A673 (cell line): Measurements from ENCODE around the gene VAPB. TPM values are rescaled to one million over a fixed set of nuclear protein-coding genes. Genes with fewer than 3 reads are reported as not detected.

Source experiments
- BruUV-seq: library from RNA; stranded (reverse); fragments of 400-500 nt; replicated peaks from 2 replicates; lab custom pipeline; 2021; lab: Mats Ljungman, UMichigan
- CTCF ChIA-PET: fragments of 300-600 bp; sonication (Branson Sonifier 250); formaldehyde crosslinking; loops from one replicate; lab custom pipeline; 2022; ENCODE audit warnings: antibody characterized with exemption; lab: Charles Lee
- POLR2A ChIA-PET: fragments of 300-600 bp; sonication (Branson Sonifier 250); formaldehyde crosslinking; loops from one replicate; lab custom pipeline; 2022; ENCODE audit warnings: antibody characterized with exemption; ENCODE audit not compliant: low non-redundant PET; lab: Charles Lee
- DNase-seq: peaks from one replicate; pipeline ENCODE4 v3.0.0-alpha.2; 2015; ENCODE audit warnings: low spot score
- H3K27ac ChIP-seq: fragments of 200-600 bp; sonication (generic); 2 replicates; pipeline ENCODE4 v1.5.1; 2016; ENCODE audit warnings: mixed run types, low read depth, mild to moderate bottlenecking, mixed read lengths, antibody characterized with exemption, low read length; ENCODE audit not compliant: poor library complexity, severe bottlenecking
- H3K27me3 ChIP-seq: fragments of 200-600 bp; sonication (generic); replicated peaks from 2 replicates; pipeline ENCODE4 v1.6.1; 2017; ENCODE audit warnings: mixed run types, low read depth, mild to moderate bottlenecking, mixed read lengths, antibody characterized with exemption, low read length; ENCODE audit not compliant: insufficient read depth, poor library complexity
- H3K36me3 ChIP-seq: fragments of 200-600 bp; sonication (generic); 2 replicates; pipeline ENCODE4 v1.6.1; 2016; ENCODE audit warnings: mixed run types, mild to moderate bottlenecking, mixed read lengths, antibody characterized with exemption, low read length; ENCODE audit not compliant: insufficient read depth, poor library complexity, severe bottlenecking
- H3K4me1 ChIP-seq: fragments of 200-600 bp; sonication (generic); 2 replicates; pipeline ENCODE4 v1.6.1; 2017; ENCODE audit warnings: mixed run types, mild to moderate bottlenecking, mixed read lengths, antibody characterized with exemption, low read length; ENCODE audit not compliant: insufficient read depth, poor library complexity, severe bottlenecking
- H3K4me3 ChIP-seq: fragments of 200-600 bp; sonication (generic); 2 replicates; pipeline ENCODE4 v1.5.1; 2016; ENCODE audit warnings: low read depth, mixed run types, mild to moderate bottlenecking, mixed read lengths, low read length; ENCODE audit not compliant: poor library complexity, severe bottlenecking
- H3K9me3 ChIP-seq: fragments of 200-600 bp; sonication (generic); 2 replicates; pipeline ENCODE4 v1.6.1; 2016; ENCODE audit warnings: mixed run types, low read depth, mild to moderate bottlenecking, mixed read lengths, antibody characterized with exemption, low read length; ENCODE audit not compliant: poor library complexity, severe bottlenecking
- EZH2 ChIP-seq: fragments of 200-600 bp; sonication (generic); IDR thresholded peaks from 2 replicates; pipeline ENCODE4 v1.6.1; 2017; ENCODE audit warnings: borderline replicate concordance, low read depth, mild to moderate bottlenecking, mixed read lengths, antibody characterized with exemption, low read length; ENCODE audit not compliant: poor library complexity, severe bottlenecking
- intact Hi-C: fragments of 100-400 bp; cut with micrococcal nuclease; formaldehyde crosslinking; loops from one replicate; pipeline ENCODE4 v1.10.0; 2022; ENCODE audit not compliant: unreplicated experiment
- total RNA-seq: library from RNA; stranded (reverse); gene quantifications from 2 replicates; pipeline ENCODE4 v1.2.3, GENCODE V29; 2021
- TF ChIP-seq, protein P1 (sequence below): fragments of 300-800, 200-600 bp; sonication (generic); conservative IDR thresholded peaks from 2 replicates; pipeline ENCODE4 v1.5.1; 2017; ENCODE audit warnings: low read depth, mild to moderate bottlenecking, antibody characterized with exemption, low read length, moderate library complexity, mixed read lengths

VAPB gene
- total RNA-seq, 1 experiment from 2014 or later: 60.9 TPM

DNA sequence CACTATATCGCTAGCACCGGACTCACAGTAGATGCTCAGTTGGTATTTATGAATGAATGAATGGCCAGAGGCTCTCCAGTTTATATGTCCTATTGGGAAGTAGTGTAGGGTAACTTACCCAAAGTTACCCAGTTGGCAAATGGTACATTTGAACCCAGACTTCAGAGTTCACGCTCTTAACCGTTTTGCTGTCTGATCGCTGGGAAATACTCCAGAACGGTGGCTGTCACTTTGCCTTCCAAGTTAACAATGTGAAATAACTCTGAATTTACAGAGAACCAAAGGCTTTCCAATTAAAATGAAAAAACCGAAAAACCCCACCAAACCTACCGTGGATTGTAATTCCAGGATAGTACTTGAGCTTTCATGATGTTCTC lies 1.6 kb downstream of the VAPB start:
- peaks cover 4% of the 10 kb centered on the region for H3K36me3 ChIP-seq
- BruUV-seq: no TSS peak
- TF ChIP-seq, protein P1, sequence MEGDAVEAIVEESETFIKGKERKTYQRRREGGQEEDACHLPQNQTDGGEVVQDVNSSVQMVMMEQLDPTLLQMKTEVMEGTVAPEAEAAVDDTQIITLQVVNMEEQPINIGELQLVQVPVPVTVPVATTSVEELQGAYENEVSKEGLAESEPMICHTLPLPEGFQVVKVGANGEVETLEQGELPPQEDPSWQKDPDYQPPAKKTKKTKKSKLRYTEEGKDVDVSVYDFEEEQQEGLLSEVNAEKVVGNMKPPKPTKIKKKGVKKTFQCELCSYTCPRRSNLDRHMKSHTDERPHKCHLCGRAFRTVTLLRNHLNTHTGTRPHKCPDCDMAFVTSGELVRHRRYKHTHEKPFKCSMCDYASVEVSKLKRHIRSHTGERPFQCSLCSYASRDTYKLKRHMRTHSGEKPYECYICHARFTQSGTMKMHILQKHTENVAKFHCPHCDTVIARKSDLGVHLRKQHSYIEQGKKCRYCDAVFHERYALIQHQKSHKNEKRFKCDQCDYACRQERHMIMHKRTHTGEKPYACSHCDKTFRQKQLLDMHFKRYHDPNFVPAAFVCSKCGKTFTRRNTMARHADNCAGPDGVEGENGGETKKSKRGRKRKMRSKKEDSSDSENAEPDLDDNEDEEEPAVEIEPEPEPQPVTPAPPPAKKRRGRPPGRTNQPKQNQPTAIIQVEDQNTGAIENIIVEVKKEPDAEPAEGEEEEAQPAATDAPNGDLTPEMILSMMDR: no peak
- TF ChIP-seq EZH2: no peak
- POLR2A ChIA-PET: interaction anchor here (0.5 kb wide), 1 partner anchor 252 kb away, joined by 3 read pairs; no protein-coding TSS in a partner anchor
- intact Hi-C loops: no loop called here
- no peaks in the 10 kb centered on the region for H3K9me3 ChIP-seq
- CTCF ChIA-PET: no interaction called here
- H3K4me1 ChIP-seq: peaks cover 10% of the 10 kb centered on the region
- no peaks in the 10 kb centered on the region for H3K27me3 ChIP-seq
- H3K27ac ChIP-seq: peak overlapping the region; percentile 98
- peak overlapping the region; percentile 86 for H3K4me3 ChIP-seq
- DNase-seq: no peak

DNA sequence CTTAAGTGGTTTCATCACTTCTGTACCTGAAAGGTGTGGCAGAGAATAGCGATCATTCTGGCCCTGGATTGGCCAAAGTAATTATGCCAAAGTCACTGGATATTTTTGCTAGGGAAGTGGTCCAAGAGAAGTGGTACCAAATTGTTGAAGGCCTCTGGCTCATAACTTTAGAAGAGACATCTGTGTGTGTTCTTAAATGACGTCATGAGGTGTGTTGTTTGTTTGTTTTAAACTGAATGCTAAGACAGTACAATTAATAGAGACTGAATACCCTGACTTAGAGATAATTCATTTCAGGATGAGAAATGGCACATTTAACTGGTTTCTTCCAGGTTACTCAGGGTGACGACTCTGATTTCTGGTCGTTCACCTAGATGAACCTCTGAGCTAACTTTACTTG lies 3.3 kb downstream of the VAPB start:
- ChIA-PET CTCF (no interaction called here), POLR2A (interaction anchor here (0.6 kb wide), 1 partner anchor 491 kb away, joined by 3 read pairs; no protein-coding TSS in a partner anchor)
- TF ChIP-seq, protein P1: no peak
- no peak for TF ChIP-seq EZH2
- intact Hi-C loops: no loop called here
- no peaks in the 10 kb centered on the region for H3K9me3 ChIP-seq
- no peak for DNase-seq
- no peak overlapping the region for H3K4me3 ChIP-seq
- peaks cover 10% of the 10 kb centered on the region for H3K4me1 ChIP-seq
- H3K27me3 ChIP-seq: no peaks in the 10 kb centered on the region
- no TSS peak for BruUV-seq
- H3K27ac ChIP-seq: no peak overlapping the region
- H3K36me3 ChIP-seq: peaks cover 4% of the 10 kb centered on the region

DNA sequence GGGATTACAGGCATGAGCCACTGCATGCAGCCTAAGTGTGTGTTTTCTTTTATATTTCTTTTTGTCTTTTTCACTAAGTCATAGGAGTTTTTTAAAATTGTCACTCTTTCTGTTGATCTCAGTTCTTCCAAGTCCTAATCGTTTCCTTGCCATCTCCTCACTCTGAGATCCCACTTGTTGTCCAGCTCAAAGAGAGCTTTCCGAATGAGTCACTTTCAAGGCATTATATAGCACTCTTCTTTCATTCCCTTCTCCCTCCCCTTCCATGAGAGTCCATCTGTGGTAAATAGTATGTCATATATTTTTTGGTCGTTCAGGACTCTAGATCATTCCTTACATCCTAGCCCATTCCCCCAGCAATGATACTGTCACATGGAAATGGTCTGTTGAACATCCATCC lies 4.3 kb downstream of the VAPB start:
- Histone ChIP-seq H3K36me3 (peaks cover 7% of the 10 kb centered on the region), H3K27me3 (no peaks in the 10 kb centered on the region), H3K27ac (no peak overlapping the region), H3K4me1 (peaks cover 10% of the 10 kb centered on the region), H3K9me3 (no peaks in the 10 kb centered on the region), H3K4me3 (no peak overlapping the region)
- ChIA-PET POLR2A (no interaction called here), CTCF (no interaction called here)
- intact Hi-C loops: no loop called here
- no peak for DNase-seq
- no TSS peak for BruUV-seq
- TF ChIP-seq, protein P1: no peak
- TF ChIP-seq EZH2: no peak
